Right atrium auricular region (tissue), 2 donors: ENCODE data around the gene PCSK6. TPM values are rescaled to one million over a fixed set of nuclear protein-coding genes. Genes with fewer than 3 reads are reported as not detected.

Source experiments
- DNase-seq: peaks from one replicate; pipeline ENCODE4 v3.0.0-alpha.2; 2019; ENCODE audit warnings: low spot score
- H3K27ac ChIP-seq, 2 donors: fragments of 200-600 bp; sonication (generic); 1 replicate in 1 of 2; 2 replicates in 1 of 2; pipeline ENCODE4 v1.5.1; 2016 to 2019
- H3K27me3 ChIP-seq, 2 donors: fragments of 200-600 bp; sonication (generic); one replicate each; pipeline versions ENCODE4 v1.5.1 to v1.6.0; 2017 to 2019
- H3K36me3 ChIP-seq: fragments of 200-600 bp; sonication (generic); one replicate; pipeline ENCODE4 v1.5.1; 2016
- H3K4me1 ChIP-seq, 2 donors: fragments of 200-600 bp; sonication (generic); one replicate each; pipeline versions ENCODE4 v1.5.1 to v1.6.0; 2017 to 2019
- H3K4me3 ChIP-seq, 2 donors: fragments of 200-600 bp; sonication (generic); 1 replicate in 1 of 2; 2 replicates in 1 of 2; pipeline ENCODE4 v1.5.1; 2017 to 2019; ENCODE audit warnings: mild to moderate bottlenecking in 1 of 2, moderate library complexity in 1 of 2
- H3K9me3 ChIP-seq, 2 donors: fragments of 200-600 bp; sonication (generic); one replicate each; pipeline ENCODE4 v1.5.1; 2019
- total RNA-seq, 2 donors: library from RNA; depleted of rRNA; stranded (reverse); fragments of >200 nt; gene quantifications; one replicate each; pipeline ENCODE4 v1.1.0, GENCODE V29; 2016
- TF ChIP-seq, protein P1 (sequence below), 2 donors: fragments of 200-600 bp; sonication (generic); IDR thresholded peaks; one replicate each; pipeline ENCODE4 v1.5.1; 2019; ENCODE audit warnings: antibody characterized with exemption in 2 of 2

Gene PCSK6
- total RNA-seq, 2 donors from 2014 or later, result 14.4 to 19.9 TPM

DNA sequence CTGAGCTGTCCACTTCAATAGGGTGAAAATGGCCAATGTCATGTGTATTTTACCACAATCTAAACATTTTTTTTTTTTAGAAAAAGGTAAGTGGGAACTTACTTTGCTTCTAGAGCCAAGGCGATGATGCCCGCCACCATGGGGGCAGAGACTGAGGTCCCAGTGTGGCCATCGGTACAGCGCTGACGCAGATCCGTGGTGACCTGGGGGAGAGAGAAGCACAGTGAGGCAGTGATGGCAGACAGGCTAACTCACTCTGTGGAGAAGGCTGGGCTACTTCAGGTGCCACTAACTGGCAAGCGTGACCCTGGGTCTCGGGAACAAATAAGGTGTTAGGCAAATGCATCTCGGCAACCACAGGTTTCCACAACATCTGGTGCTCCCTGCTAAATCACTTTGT, 100.1 kb downstream of the PCSK6 start:
- Histone ChIP-seq H3K27me3 (no peaks in the 10 kb centered on the region), H3K36me3 (no peaks in the 10 kb centered on the region), H3K4me1 (no peaks in the 10 kb centered on the region), H3K9me3 (no peaks in the 10 kb centered on the region), H3K4me3 (no peak overlapping the region), H3K27ac (no peak overlapping the region)
- TF ChIP-seq, protein P1, sequence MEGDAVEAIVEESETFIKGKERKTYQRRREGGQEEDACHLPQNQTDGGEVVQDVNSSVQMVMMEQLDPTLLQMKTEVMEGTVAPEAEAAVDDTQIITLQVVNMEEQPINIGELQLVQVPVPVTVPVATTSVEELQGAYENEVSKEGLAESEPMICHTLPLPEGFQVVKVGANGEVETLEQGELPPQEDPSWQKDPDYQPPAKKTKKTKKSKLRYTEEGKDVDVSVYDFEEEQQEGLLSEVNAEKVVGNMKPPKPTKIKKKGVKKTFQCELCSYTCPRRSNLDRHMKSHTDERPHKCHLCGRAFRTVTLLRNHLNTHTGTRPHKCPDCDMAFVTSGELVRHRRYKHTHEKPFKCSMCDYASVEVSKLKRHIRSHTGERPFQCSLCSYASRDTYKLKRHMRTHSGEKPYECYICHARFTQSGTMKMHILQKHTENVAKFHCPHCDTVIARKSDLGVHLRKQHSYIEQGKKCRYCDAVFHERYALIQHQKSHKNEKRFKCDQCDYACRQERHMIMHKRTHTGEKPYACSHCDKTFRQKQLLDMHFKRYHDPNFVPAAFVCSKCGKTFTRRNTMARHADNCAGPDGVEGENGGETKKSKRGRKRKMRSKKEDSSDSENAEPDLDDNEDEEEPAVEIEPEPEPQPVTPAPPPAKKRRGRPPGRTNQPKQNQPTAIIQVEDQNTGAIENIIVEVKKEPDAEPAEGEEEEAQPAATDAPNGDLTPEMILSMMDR (IDR thresholded peaks at IDR 0.05), result no peak
- DNase-seq, result no peak

DNA sequence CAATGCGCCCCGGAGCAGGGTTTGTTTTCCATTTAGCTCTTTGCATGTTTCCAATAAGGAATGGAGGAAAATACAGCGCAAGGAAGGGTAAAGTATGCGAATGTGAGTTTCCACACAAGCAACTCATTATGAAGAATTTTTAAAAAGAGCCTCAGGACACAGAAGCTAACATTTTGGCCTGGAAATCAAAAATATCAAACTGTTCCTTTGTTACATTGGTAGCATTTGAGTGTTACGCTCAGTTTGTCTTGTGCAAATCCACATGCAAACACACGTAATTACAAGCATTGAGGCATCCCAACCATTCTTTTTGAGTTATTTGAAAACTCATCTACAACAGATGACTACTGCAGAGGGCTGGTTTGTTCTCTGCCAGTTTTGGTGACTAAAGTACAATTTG, 101.5 kb downstream of the PCSK6 start:
- Histone ChIP-seq H3K36me3 (no peaks in the 10 kb centered on the region), H3K27me3 (no peaks in the 10 kb centered on the region), H3K27ac (no peak overlapping the region), H3K4me3 (no peak overlapping the region), H3K4me1 (no peaks in the 10 kb centered on the region), H3K9me3 (no peaks in the 10 kb centered on the region)
- no peak for DNase-seq
- TF ChIP-seq, protein P1 (IDR thresholded peaks at IDR 0.05), result no peak

DNA sequence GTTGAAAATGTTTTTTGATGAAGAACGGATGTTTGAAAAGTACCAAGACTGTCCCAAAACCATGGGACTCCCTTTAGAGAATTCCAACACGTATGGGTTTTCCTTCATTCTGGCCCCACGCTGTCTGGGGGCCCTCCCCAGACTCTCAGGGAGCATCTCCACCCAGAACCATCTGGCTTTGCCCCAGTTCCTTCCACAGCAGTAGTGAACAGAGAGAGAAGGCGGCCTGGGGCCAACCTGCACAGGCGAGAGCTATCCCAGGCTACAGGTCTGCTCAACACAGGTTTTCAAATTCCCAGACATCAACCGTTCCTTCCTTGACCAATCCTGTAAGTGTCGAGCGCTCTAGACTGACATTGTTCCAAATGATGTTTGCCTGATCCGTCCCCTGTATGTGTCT, 101.9 kb downstream of the PCSK6 start:
- H3K27me3 ChIP-seq, result no peaks in the 10 kb centered on the region
- no peak overlapping the region for H3K4me3 ChIP-seq
- DNase-seq, result no peak
- TF ChIP-seq, protein P1 (IDR thresholded peaks at IDR 0.05), result no peak
- H3K27ac ChIP-seq, result no peak overlapping the region
- H3K9me3 ChIP-seq, result no peaks in the 10 kb centered on the region
- H3K36me3 ChIP-seq, result no peaks in the 10 kb centered on the region
- H3K4me1 ChIP-seq, result no peaks in the 10 kb centered on the region

DNA sequence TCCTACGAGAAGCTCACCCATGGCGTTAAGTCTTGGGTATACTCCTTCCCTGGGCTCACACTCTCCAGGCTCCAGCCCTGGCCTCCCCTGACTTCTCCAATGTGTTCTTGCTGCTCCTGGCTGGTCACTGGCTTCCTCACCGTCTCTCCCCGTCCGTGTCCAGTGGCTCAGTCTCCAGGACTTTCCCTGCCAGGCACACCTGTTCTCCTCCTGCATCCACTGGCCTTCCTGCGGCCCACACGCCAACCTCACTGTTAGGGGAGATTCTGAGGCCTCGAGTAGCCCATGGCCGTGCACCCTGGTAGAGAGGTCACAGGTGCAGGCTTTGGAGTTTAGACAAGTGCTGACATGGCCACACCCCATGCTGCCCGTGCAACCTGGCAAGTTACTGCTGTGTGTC, 102.5 kb downstream of the PCSK6 start:
- Histone ChIP-seq H3K4me3 (no peak overlapping the region), H3K9me3 (no peaks in the 10 kb centered on the region), H3K4me1 (no peaks in the 10 kb centered on the region), H3K27ac (no peak overlapping the region), H3K27me3 (no peaks in the 10 kb centered on the region), H3K36me3 (no peaks in the 10 kb centered on the region)
- DNase-seq, result no peak
- TF ChIP-seq, protein P1 (IDR thresholded peaks at IDR 0.05), result no peak

DNA sequence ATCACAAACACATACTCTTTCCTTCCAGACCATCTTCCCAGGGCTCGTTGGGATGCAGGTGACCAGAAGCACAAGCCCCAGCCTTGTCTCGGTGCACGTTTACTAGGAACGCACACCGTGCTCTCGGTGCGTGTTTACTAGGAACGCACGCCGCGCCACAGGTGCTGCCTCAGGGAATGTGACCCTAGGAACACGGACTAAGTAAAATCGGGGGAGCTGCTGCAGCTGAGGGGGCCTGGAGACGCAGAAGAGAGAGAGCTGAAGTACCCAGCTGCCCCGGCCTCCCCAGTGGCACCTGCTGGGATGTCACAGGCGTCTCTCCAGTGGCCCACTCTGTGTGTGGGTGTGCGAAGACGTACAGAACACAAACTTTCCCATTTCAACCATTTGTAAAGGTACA, 103.5 kb downstream of the PCSK6 start:
- H3K27me3 ChIP-seq, result no peaks in the 10 kb centered on the region
- H3K4me1 ChIP-seq, result no peaks in the 10 kb centered on the region
- no peaks in the 10 kb centered on the region for H3K36me3 ChIP-seq
- no peaks in the 10 kb centered on the region for H3K9me3 ChIP-seq
- DNase-seq, result no peak
- H3K4me3 ChIP-seq, result no peak overlapping the region
- TF ChIP-seq, protein P1 (IDR thresholded peaks at IDR 0.05), result no peak
- H3K27ac ChIP-seq, result no peak overlapping the region

DNA sequence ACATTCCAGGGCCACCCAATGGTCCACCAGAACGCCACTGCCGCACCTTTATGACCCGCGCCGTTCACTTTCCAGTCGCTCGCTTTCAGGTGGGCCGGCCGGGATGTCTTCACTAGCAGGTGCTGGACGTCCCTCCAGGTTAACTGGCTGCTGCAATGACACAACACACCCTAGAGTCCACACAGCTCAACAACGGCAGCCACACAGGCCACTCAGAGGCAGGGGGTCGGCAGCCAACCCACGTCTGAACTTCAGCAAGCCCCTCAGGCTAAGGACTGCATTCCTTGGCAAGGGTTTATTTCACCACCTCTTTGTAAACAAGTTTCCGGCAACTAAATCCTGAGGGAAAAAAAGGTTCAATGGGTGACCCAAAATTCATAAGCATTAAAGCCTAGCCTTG, 105.2 kb downstream of the PCSK6 start:
- Histone ChIP-seq H3K27ac (no peak overlapping the region), H3K4me3 (no peak overlapping the region), H3K9me3 (no peaks in the 10 kb centered on the region), H3K4me1 (no peaks in the 10 kb centered on the region), H3K36me3 (no peaks in the 10 kb centered on the region), H3K27me3 (no peaks in the 10 kb centered on the region)
- DNase-seq, result no peak
- TF ChIP-seq, protein P1 (IDR thresholded peaks at IDR 0.05), result no peak
